BJ (cell line): ENCODE data around the gene ALAS1. TPM values are rescaled to one million over a fixed set of nuclear protein-coding genes. Genes with fewer than 3 reads are reported as not detected.

Experiments
- CTCF ChIA-PET: fragments of 350-600 bp; formaldehyde crosslinking; extraction: SDS; loops from one replicate; lab custom pipeline; 2021; ENCODE audit warnings: antibody characterized with exemption, inconsistent platforms; lab: Yijun Ruan, JAX
- POLR2A ChIA-PET: fragments of 300-600 bp; sonication (Branson Sonifier 250); formaldehyde crosslinking; extraction: SDS; loops from one replicate; lab custom pipeline; 2021; ENCODE audit warnings: antibody characterized with exemption; lab: Charles Lee
- DNase-seq: peaks from one replicate; pipeline ENCODE4 v3.0.0-alpha.2; 2011; ENCODE audit warnings: low read depth
- H3K27me3 ChIP-seq: 2 replicates; pipeline ENCODE4 v1.6.0; 2011; ENCODE audit warnings: low read length; ENCODE audit not compliant: control insufficient read depth, insufficient read depth
- H3K36me3 ChIP-seq: 2 replicates; pipeline ENCODE4 v1.5.1; 2011; ENCODE audit warnings: low read length; ENCODE audit not compliant: control insufficient read depth, insufficient read depth
- H3K4me3 ChIP-seq: 2 replicates; pipeline ENCODE4 v1.5.1; 2011; ENCODE audit warnings: low read depth, mild to moderate bottlenecking, control low read depth, low read length
- CTCF ChIP-seq: IDR thresholded peaks from 2 replicates; pipeline ENCODE4 v1.5.1; 2011; ENCODE audit warnings: low read depth, mild to moderate bottlenecking, control low read depth, inconsistent platforms, low read length, moderate library complexity; ENCODE audit not compliant: insufficient read depth
- polyA plus RNA-seq: library from polyadenylated mRNA; depleted of rRNA; stranded (reverse); fragments of >200 nt; gene quantifications from 2 replicates; pipeline ENCODE4 v1.2.3, GENCODE V29; 2011

The ALAS1 gene
- polyA plus RNA-seq, 1 experiment: 51.7 TPM

- Histone ChIP-seq H3K36me3 (no peaks in the 10 kb centered on the region), H3K27me3 (no peaks in the 10 kb centered on the region), H3K4me3 (no peak overlapping the region)
- CTCF ChIA-PET: interaction anchor here (0.7 to 9.7 kb wide), 14 partner anchors 12 to 225 kb away, joined by 3 to 150 read pairs (median 6); partner anchors contain the start of gene TWF2
- POLR2A ChIA-PET: no interaction called here
- DNase-seq: no peak
- no peak for TF ChIP-seq CTCF
These were observed 23.8 kb downstream of the ALAS1 start for GRCh38 chr3:52221563-52222318.

DNA sequence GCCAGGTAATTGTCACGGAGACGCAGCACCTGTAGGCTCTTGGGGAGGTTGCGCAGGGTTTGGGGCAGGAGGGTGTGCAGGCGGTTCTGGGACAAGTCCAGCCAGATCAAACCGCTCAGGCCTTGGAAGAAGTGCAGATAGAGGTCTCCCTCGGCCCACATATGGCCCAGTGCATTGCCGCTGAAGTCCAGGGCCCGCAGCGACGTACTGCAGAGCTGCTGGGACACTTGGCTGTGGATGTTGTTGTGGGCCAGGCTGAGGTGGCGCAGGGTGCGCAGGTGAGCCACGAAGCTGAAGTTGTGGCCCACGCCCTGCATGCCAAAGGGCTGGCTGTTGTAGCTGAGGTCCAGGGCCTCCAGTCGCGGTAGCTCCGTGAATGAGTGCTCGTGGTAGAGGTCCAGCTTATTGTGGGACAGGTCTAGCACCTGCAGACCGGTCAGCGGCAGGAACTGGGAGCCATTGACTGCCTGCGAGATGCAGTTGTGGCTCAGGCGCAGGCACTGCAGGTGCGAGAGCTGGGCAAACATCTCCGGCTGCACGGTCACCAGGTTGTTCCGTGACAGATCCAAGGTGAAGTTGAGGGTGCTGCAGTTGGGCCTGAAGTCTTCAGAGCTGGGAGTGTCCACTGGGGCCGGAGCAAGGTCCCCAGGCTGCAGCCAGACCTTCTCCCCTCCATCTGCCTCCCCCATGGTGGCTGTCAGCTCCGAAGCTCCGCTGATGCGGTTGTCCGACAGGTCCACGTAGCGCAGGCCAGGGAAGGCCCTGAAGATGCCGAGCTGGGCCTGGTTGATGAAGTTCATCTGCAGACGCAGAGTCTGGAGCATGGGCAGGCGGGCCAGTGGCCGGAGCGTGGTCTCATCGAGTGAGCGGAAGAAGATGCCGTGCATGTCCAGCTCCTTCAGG is 24.6 kb downstream of the ALAS1 start:
- Histone ChIP-seq H3K27me3 (no peaks in the 10 kb centered on the region), H3K36me3 (no peaks in the 10 kb centered on the region), H3K4me3 (no peak overlapping the region)
- no peak for DNase-seq
- ChIA-PET POLR2A (no interaction called here), CTCF (interaction anchor here (0.7 to 9.7 kb wide), 6 partner anchors 11 to 132 kb away, joined by 3 to 150 read pairs (median 36); partner anchors contain the start of gene TWF2)
- TF ChIP-seq CTCF: no peak

- Histone ChIP-seq H3K4me3 (no peak overlapping the region), H3K27me3 (no peaks in the 10 kb centered on the region), H3K36me3 (peaks cover 3% of the 10 kb centered on the region)
- no peak for DNase-seq
- ChIA-PET CTCF (interaction anchor here (5.0 to 9.7 kb wide), 3 partner anchors 10 to 115 kb away, joined by 57 to 150 read pairs (median 131); partner anchors contain the start of gene TWF2), POLR2A (no interaction called here)
- TF ChIP-seq CTCF: no peak
These were observed 25.8 kb downstream of the ALAS1 start for GRCh38 chr3:52223449-52224408.

- peaks cover 21% of the 10 kb centered on the region for H3K36me3 ChIP-seq
- ChIA-PET CTCF (interaction anchor here (0.7 to 9.7 kb wide), 5 partner anchors 8 to 222 kb away, joined by 3 to 150 read pairs (median 4); partner anchors contain the start of genes TWF2 and WDR82), POLR2A (no interaction called here)
- no peaks in the 10 kb centered on the region for H3K27me3 ChIP-seq
- DNase-seq: no peak
- no peak within 1 kb of the TSS for H3K4me3 ChIP-seq
- TF ChIP-seq CTCF: no peak
These were observed 27.7 kb downstream of the ALAS1 start, which contains the start of gene TLR9 for GRCh38 chr3:52225452-52226228. TSS of gene TLR9 (minus strand) at chr3:52225645. CDS start at chr3:52225529, 116 bp downstream.
